ENCODE data around the gene NUFIP1. TPM values are rescaled to one million over a fixed set of nuclear protein-coding genes. Genes with fewer than 3 reads are reported as not detected.
"Not testable (repeated sequence)": the region's sequence is repeated elsewhere in the genome, so short reads cannot be mapped to it uniquely, and the experiment has no call there.

NUFIP1 gene
- 1 to 10 TPM; 2.3 to 2.8 TPM for total RNA-seq
- long read RNA-seq, transcript NUFIP1-201 (10 exons, 3,492 nt), result major isoform, 5 of 5 reads
- long read RNA-seq, partial matches to known transcripts, result 0 of 5 reads
- long read RNA-seq, other reads (novel, unspliced or antisense), result 0 of 5 reads

- ATAC-seq (peak; percentile 99), DNase-seq (peak; percentile 92 to 96)
- intact Hi-C loops (cut with DNase I, micrococcal nuclease), result no loop called here
Measured at GRCh38 chr13:44989071-44989889, at the start of gene NUFIP1, which contains the start of gene GPALPP1. NUFIP1 (minus strand) TSS chr13:44989471; CDS start chr13:44989436, 35 bp downstream. GPALPP1 (plus strand) TSS chr13:44989538; CDS start chr13:44989655, 117 bp downstream.

- intact Hi-C loops (cut with DNase I, micrococcal nuclease), result no loop called here
- DNase-seq (no peak), ATAC-seq (no peak)
Measured at GRCh38 chr13:45036206-45036605, 46.9 kb upstream of the NUFIP1 start.

- DNase-seq (no peak), ATAC-seq (no peak)
- intact Hi-C loops (cut with DNase I, micrococcal nuclease), result no loop called here
Measured at GRCh38 chr13:45034342-45034741, 45.1 kb upstream of the NUFIP1 start.

GRCh38 chr13:45024847-45025246 is 35.6 kb upstream of the NUFIP1 start:
- ATAC-seq (no peak), DNase-seq (no peak)
- intact Hi-C loops (cut with DNase I, micrococcal nuclease), result no loop called here

- DNase-seq, result no peak
- intact Hi-C loops (cut with DNase I, micrococcal nuclease), result no loop called here
- no peak for ATAC-seq
Measured at GRCh38 chr13:45021250-45021649, 32.0 kb upstream of the NUFIP1 start.

- ATAC-seq; intact Hi-C loops (cut with DNase I, micrococcal nuclease); DNase-seq: not testable (repeated sequence)
Measured at GRCh38 chr13:45019981-45020380, 30.7 kb upstream of the NUFIP1 start.

GRCh38 chr13:45016792-45017425 is 27.6 kb upstream of the NUFIP1 start:
- ATAC-seq (no peak), DNase-seq (no peak)
- intact Hi-C loops (cut with DNase I, micrococcal nuclease), result no loop called here

- intact Hi-C loops (cut with DNase I, micrococcal nuclease), result no loop called here
- no peak for ATAC-seq
- no peak for DNase-seq
Measured at GRCh38 chr13:45015300-45015699, 26.0 kb upstream of the NUFIP1 start.

GRCh38 chr13:45011198-45011597 is 21.9 kb upstream of the NUFIP1 start:
- DNase-seq (no peak), ATAC-seq (no peak)
- intact Hi-C loops (cut with DNase I, micrococcal nuclease), result no loop called here

- ATAC-seq (no peak), DNase-seq (no peak)
- intact Hi-C loops (cut with DNase I, micrococcal nuclease), result no loop called here
Measured at GRCh38 chr13:45007823-45008222, 18.6 kb upstream of the NUFIP1 start.

GRCh38 chr13:45007225-45007624 is 18.0 kb upstream of the NUFIP1 start:
- DNase-seq (no peak), ATAC-seq (peak; percentile 97)
- intact Hi-C loops (cut with DNase I, micrococcal nuclease), result no loop called here

- intact Hi-C loops (cut with DNase I, micrococcal nuclease), result no loop called here
- ATAC-seq (no peak), DNase-seq (no peak)
Measured at GRCh38 chr13:45004096-45004495, 14.8 kb upstream of the NUFIP1 start.

- ATAC-seq (no peak), DNase-seq (no peak)
- intact Hi-C loops (cut with DNase I, micrococcal nuclease), result no loop called here
Measured at GRCh38 chr13:45003417-45003816, 14.1 kb upstream of the NUFIP1 start.

GRCh38 chr13:44989941-44990340 is 670 bp upstream of the NUFIP1 start:
- intact Hi-C loops (cut with DNase I, micrococcal nuclease), result no loop called here
- no peak for DNase-seq
- peak; percentile 42 for ATAC-seq

- intact Hi-C loops (cut with DNase I, micrococcal nuclease), result loop anchor here in 1 of 2 donors (10.0 kb wide), 1 partner anchor 1074 kb away; no protein-coding TSS in a partner anchor
- ATAC-seq (no peak), DNase-seq (no peak)
Measured at GRCh38 chr13:44978328-44978727, 10.9 kb downstream of the NUFIP1 start.

GRCh38 chr13:44976949-44977583 is 12.2 kb downstream of the NUFIP1 start:
- intact Hi-C loops (cut with DNase I, micrococcal nuclease), result loop anchor here in 1 of 2 donors (10.0 kb wide), 1 partner anchor 1072 kb away; no protein-coding TSS in a partner anchor
- ATAC-seq (no peak), DNase-seq (no peak)

GRCh38 chr13:44976196-44976595 is 13.1 kb downstream of the NUFIP1 start:
- ATAC-seq (no peak), DNase-seq (no peak)
- intact Hi-C loops (cut with DNase I, micrococcal nuclease), result loop anchor here in 1 of 2 donors (10.0 kb wide), 1 partner anchor 1071 kb away; no protein-coding TSS in a partner anchor

GRCh38 chr13:44974056-44974793 is 15.0 kb downstream of the NUFIP1 start:
- DNase-seq (peak in 1 of 2 donors; percentile 22), ATAC-seq (peak; percentile 16)
- intact Hi-C loops (cut with DNase I, micrococcal nuclease), result loop anchor here in 1 of 2 donors (5.0 to 10.0 kb wide), 2 partner anchors 492 to 1069 kb away; no protein-coding TSS in a partner anchor
